Spinal cord (tissue), 10 donors: ENCODE measurements around the gene PPIAL4G. TPM values are rescaled to one million over a fixed set of nuclear protein-coding genes. Genes with fewer than 3 reads are reported as not detected.
"Not testable (repeated sequence)": the region's sequence is repeated elsewhere in the genome, so short reads cannot be mapped to it uniquely, and the experiment has no call there.

Source experiments
- DNase-seq, 6 donors: peaks; one replicate each; pipeline versions ENCODE4 v3.0.0 to v3.0.0-alpha.2; 2013 to 2015; ENCODE audit warnings: low spot score in 6 of 6, low read depth in 4 of 6
- H3K27ac ChIP-seq: one replicate; pipeline ENCODE4 v1.5.1; 2013; ENCODE audit warnings: low read depth, low read length, control low read depth
- H3K27me3 ChIP-seq: one replicate; pipeline ENCODE4 v1.6.1; 2013; ENCODE audit warnings: low read length; ENCODE audit not compliant: control insufficient read depth, insufficient read depth
- H3K36me3 ChIP-seq: one replicate; pipeline ENCODE4 v1.6.1; 2013; ENCODE audit warnings: low read length; ENCODE audit not compliant: control insufficient read depth, insufficient read depth
- H3K4me1 ChIP-seq: one replicate; pipeline ENCODE4 v1.6.1; 2013; ENCODE audit warnings: low read length; ENCODE audit not compliant: control insufficient read depth, insufficient read depth
- H3K4me3 ChIP-seq: one replicate; pipeline ENCODE4 v1.5.1; 2013; ENCODE audit warnings: low read depth, low read length, control low read depth
- H3K9me3 ChIP-seq: one replicate; pipeline ENCODE4 v1.6.1; 2013; ENCODE audit warnings: low read length; ENCODE audit not compliant: control insufficient read depth, insufficient read depth
- WGBS: methylation state at CpG from one replicate; pipeline ENCODE4 v1.1.5; 2013; ENCODE audit warnings: missing lambda C conversion rate; ENCODE audit not compliant: insufficient coverage; 5-methylcytosine and 5-hydroxymethylcytosine counted together
- long read RNA-seq, 4 donors: transcript quantifications; one replicate each; lab custom pipeline, GENCODE V29; 2026
- polyA plus RNA-seq, 2 donors: library from polyadenylated mRNA; unstranded; fragments of 120-200 nt; gene quantifications; one replicate each; pipeline ENCODE4 v1.2.1, GENCODE V29; 2013; ENCODE audit not compliant: insufficient read length in 2 of 2
- total RNA-seq, 2 donors: library from RNA; depleted of rRNA in 1 of 2; stranded (reverse); fragments of 120-200 nt in 1 of 2; fragments of >200 nt in 1 of 2; gene quantifications; one replicate each; pipeline versions ENCODE4 v1.2.3 to v1.2.4, GENCODE V29; 2013 to 2014
- donor health status: healthy.

The PPIAL4G gene
- total RNA-seq (under 1 TPM; 0.20 to 0.22 TPM), polyA plus RNA-seq (under 1 TPM; 0.13 to 0.39 TPM)
- long read RNA-seq, donor 1, partial matches to known transcripts, result 0 of 1 reads
- long read RNA-seq, donor 1, other reads (novel, unspliced or antisense), result 0 of 1 reads
- long read RNA-seq, donor 2, result 0 reads
- long read RNA-seq, donor 3, result 0 reads
- long read RNA-seq, donor 4, result 0 reads

DNA sequence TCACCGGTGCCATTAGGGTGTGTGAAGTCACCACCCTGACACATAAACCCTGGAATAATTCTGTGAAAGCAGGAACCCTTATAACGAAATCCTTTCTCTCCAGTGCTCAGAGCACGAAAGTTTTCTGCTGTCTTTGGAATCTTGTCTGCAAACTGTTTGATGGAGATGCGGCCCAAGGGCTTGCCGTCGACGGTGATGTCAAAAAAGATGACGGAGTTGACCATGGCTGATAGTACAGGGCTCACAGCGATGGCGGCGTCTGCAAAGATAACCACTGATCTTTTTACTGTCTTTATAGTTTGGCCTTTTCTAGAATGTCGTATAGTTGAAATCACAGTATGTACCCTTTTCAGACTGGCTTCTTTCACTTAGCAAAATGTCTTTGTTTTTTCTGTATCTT is at the start of gene PPIAL4G:
Gene PPIAL4G, minus strand, starts transcription at position 274 of the 400 bp plus-strand sequence. Its CDS starts 50 bp downstream, at position 224.
- not testable (repeated sequence) for DNase-seq, H3K36me3 ChIP-seq, H3K27ac ChIP-seq, H3K27me3 ChIP-seq, H3K4me3 ChIP-seq, H3K4me1 ChIP-seq, H3K9me3 ChIP-seq
- 100% methylated on average over 6 of the region's 12 CpGs for WGBS

DNA sequence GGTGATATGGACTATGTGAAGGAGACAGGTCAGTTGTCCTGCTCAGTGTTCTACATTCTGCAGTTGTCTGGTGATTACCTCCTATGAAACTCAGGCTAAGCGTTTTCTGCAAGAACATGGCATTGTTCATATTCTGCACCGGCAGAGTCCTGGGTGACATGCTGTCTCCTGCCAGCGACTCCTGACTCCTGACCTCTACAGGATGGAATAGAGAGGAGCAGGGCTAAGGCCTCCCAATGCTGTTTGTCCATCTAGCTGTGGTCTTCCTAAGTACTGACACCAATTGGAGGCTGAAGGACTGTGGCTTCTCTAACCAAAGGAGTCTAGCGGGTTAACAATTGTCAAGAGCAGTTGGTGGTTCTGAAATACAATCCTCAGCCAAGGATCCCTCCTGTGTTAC is 49.1 kb upstream of the PPIAL4G start:
- not testable (repeated sequence) for H3K9me3 ChIP-seq, H3K4me3 ChIP-seq, H3K27me3 ChIP-seq, H3K27ac ChIP-seq, DNase-seq, H3K4me1 ChIP-seq, H3K36me3 ChIP-seq
- WGBS, result no CpG with 5 or more reads among the region's 4 CpGs

DNA sequence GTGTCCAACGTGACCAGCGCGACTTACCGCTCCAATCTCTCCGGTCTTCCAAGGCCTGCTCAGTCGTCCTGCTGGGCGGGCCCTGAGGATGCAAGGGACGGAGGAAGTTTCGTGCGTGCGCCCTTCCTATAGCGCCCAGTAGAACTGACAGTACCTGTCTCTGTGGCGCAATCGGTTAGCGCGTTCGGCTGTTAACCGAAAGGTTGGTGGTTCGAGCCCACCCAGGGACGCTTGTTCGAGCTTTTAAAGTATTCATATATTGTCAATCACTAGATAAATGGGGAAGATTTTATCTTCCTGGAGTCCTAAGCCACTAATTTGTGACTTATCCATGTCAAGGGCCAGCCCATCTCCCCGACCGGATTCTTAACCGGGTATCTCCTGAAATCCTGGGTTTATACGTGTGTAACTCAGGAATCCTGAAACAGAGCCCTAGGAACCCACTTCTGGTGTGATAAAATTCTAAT is 46.0 kb upstream of the PPIAL4G start:
- DNase-seq, result peak in 3 of 6 donors; percentile 4 to 70 (median 47)
- not testable (repeated sequence) for H3K27ac ChIP-seq, H3K4me1 ChIP-seq, H3K36me3 ChIP-seq, H3K27me3 ChIP-seq, H3K9me3 ChIP-seq
- H3K4me3 ChIP-seq, result peak overlapping the region; percentile 5
- no CpG with 5 or more reads among the region's 25 CpGs for WGBS

DNA sequence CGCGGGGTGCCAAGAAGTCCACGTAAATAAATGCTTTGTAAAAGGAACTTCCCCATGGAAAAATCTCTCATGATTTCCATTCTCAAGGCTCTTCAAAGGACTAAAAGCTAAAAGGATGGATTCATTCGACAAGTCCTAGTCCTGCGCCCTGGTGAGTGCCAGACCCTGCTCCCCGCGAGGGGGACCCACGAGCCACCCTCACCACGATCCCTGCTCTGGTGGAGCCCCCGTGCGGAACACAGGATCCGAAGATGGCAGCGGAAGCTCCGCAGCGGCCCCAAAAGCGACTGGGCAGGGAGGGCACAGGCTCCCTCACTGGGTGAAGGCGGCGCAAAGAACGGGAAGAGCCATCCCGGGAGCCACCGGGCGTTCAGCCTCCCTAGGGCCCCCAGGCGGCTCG is 45.5 kb upstream of the PPIAL4G start:
- not testable (repeated sequence) for H3K36me3 ChIP-seq, H3K27ac ChIP-seq, H3K4me3 ChIP-seq, H3K4me1 ChIP-seq, DNase-seq, H3K9me3 ChIP-seq, H3K27me3 ChIP-seq
- WGBS, result no CpG with 5 or more reads among the region's 24 CpGs

DNA sequence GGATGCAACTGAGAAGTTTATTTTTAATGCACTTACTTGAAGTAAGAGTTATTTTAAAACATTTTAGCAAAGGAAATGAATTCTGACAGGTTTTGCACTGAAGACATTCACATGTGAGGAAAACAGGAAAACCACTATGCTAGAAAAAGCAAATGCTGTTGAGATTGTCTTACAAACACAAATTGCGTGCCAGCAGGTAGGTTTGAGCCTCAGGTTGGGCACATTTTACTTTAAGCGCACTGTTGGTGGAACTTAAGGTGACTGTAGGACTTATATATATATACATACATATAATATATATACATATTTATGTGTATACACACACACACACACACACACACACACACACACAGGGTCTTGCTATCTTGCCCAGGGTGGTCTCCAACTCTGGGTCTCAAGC is 43.5 kb upstream of the PPIAL4G start:
- not testable (repeated sequence) for H3K9me3 ChIP-seq, DNase-seq, H3K4me3 ChIP-seq, H3K27ac ChIP-seq, H3K4me1 ChIP-seq, H3K36me3 ChIP-seq, H3K27me3 ChIP-seq
- no CpG with 5 or more reads among the region's 2 CpGs for WGBS

DNA sequence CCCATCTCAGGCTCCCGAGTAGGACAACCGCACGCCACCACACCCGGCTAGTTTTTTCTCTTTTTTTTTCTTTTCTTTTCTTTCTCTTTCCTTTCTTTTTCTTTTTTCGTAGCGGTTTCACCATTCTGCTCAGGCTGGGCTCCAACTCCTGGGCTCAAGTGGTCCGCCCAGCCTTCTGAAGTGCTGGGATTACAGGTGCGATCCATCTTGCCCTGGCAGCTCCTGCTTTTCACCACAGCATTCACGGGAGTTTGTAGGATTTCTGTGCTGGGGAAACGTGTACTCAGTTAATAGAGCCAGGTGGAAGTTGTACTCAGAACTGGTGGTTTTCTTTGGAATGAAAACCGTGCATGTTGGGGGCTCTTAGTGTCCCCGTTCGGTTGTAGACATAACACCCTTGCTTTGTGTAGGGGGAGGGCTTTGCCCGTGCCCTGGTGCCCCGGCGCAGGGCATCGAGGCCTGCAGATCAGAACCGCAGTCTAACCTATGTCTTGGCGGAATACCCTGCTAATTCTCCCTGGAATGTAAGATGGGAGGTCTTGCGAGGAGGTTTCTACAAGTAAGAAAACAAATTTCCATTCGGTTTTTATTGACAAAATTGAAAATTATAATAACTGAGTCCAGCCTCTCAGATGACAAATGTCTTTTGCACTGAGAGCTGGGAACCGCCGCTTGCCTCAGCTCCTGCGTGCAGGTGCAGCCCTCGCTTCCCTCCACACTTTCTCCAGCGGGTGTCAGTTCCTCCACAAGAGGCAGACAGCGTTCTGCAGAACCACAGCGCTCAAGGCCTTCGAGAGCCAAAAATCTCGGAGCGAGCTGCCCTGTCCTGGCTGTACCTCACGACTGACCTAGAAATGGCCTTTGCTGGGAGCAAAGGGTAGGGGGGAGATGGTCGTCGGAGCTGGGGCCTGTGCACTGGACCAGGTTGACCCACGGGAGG is 40.4 kb upstream of the PPIAL4G start:
- H3K4me3 ChIP-seq, DNase-seq, H3K4me1 ChIP-seq, H3K9me3 ChIP-seq, H3K27me3 ChIP-seq, H3K36me3 ChIP-seq, H3K27ac ChIP-seq: not testable (repeated sequence)
- 46% methylated on average over 5 of the region's 35 CpGs for WGBS

DNA sequence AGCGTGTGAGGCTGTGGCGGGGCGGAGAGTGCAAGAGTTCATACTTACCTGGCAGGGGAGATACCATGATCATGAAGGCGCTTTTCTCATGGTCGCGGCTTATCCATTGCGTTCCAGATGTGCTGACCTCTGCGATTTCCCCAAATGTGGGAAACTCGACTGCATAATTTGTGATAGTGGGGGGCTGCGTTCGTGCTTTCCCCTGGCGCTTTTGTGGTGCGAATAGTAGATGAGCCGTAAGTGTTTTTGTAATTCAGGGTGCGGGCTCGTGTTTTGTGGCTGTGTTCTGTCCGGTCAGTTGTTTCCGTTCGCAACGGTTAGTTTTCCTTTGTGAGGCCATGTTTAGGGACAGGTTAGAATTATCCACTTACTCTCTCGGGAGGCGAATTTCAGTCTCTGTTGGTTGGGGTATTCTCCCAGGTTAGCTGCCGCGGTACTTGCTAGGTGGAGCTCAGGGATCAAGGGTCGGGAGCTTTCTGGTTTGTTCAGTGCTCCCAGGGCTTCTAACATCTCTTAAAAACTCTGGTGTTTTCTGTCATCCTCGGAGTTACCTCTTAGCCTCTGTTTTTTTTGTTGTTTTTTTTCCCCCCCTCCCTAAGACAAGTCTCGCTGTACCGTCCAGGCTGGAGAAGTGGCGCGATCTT is 39.6 kb upstream of the PPIAL4G start:
- peak overlapping the region; percentile 45 for H3K4me3 ChIP-seq
- WGBS, result under 1% methylated on average over 12 of the region's 30 CpGs
- not testable (repeated sequence) for H3K4me1 ChIP-seq, H3K36me3 ChIP-seq, H3K27me3 ChIP-seq, H3K9me3 ChIP-seq
- peak; percentile 75 to 99 (median 86) for DNase-seq
- H3K27ac ChIP-seq, result peak overlapping the region; percentile 79

DNA sequence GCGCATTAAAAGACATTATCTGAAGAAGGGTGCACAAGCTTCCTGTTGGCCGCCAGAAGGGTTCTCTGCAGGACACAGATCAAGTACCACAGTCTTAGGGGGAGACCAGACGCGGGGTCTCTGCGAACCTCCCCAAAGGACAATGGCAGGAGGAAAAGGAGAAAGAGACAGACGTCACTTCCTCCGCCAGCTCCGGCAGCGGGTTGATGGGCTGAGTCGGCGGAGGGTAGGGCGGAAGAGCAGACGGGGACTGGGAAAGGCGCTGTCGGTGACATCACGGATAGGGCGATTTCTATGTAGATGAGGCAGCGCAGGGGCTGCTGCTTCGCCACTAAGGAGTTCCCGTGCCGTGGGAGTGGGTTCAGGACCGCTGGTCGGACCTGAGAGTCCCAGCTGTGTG is 39.0 kb upstream of the PPIAL4G start:
- H3K9me3 ChIP-seq, H3K36me3 ChIP-seq, H3K4me1 ChIP-seq, H3K27me3 ChIP-seq, H3K27ac ChIP-seq: not testable (repeated sequence)
- DNase-seq, result peak in 5 of 6 donors; percentile 46 to 98 (median 69)
- peak overlapping the region; percentile 18 for H3K4me3 ChIP-seq
- WGBS, result 0% methylated on average over 7 of the region's 23 CpGs

DNA sequence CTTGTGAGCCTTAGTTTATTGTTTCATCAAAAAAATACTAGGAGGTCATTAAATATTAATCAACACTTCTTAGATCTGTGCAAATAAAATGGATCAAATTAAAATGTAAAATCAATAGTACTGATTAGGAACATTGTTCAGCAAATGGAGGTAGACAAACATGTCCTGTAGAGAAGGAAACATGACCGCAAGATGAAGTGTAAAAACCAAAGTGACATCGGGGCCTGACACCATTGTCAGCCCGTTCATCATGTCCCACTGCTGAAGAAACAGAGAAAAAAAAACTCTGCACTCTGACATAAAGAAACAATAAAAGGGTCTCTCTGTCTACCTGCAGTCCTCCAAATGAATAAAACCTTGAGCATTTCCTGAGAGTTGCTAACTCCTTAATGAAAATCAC is 31.2 kb upstream of the PPIAL4G start:
- H3K9me3 ChIP-seq, DNase-seq, H3K27ac ChIP-seq, H3K4me3 ChIP-seq, H3K4me1 ChIP-seq, H3K27me3 ChIP-seq, H3K36me3 ChIP-seq: not testable (repeated sequence)
- no CpG with 5 or more reads among the region's 3 CpGs for WGBS
